ENCODE results near the gene SEC61G. TPM values are rescaled to one million over a fixed set of nuclear protein-coding genes. Genes with fewer than 3 reads are reported as not detected.

SEC61G gene
- total RNA-seq, 1 experiment from 2014 or later = 208 TPM

DNA sequence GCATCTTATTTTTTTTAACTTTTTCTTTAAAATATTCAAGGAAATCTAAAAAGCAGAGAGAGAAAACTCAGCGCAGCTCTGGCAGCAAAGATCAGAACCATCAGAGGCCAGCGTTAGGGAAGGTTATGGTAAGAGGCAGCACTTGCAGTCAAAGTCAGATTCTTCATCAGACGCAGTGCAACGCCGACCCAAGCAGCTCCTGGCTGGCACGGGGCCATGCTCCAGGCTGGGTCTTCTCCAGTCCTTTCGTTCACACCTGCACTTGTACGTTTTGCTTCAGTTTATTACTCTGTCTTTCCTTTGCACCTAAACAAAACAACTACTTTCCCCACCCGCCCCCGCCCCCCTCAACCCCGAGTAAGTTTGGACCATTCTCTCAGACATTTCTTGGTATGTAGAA, 43.1 kb upstream of the SEC61G start:
- H3K4me3 Mint-ChIP-seq = no peak overlapping the region
- no peaks in the 10 kb centered on the region for H3K36me3 Mint-ChIP-seq
- H3K4me1 Mint-ChIP-seq = peaks cover 10% of the 10 kb centered on the region; the same call in 1 of the 2 replicates
- no peak for DNase-seq (ENCODE audit: low spot score)
- CTCF ChIA-PET = interaction anchor here (2.0 to 2.2 kb wide), 2 partner anchors 14 to 453 kb away, joined by 7 to 8 read pairs; no protein-coding TSS in a partner anchor
- H3K27ac Mint-ChIP-seq = no peak overlapping the region
- POLR2A ChIA-PET = no interaction called here
- no peaks in the 10 kb centered on the region; the same call in 1 of the 2 replicates for H3K27me3 Mint-ChIP-seq (ENCODE audit: low read depth)
- TF ChIP-seq ARID4B (CRISPR knock-in tag; IDR thresholded peaks at IDR 0.05; ENCODE audit: borderline replicate concordance) = no peak
- no peak for TF ChIP-seq ZBTB43 (CRISPR knock-in tag; IDR thresholded peaks at IDR 0.05)
- TF ChIP-seq, protein P1, sequence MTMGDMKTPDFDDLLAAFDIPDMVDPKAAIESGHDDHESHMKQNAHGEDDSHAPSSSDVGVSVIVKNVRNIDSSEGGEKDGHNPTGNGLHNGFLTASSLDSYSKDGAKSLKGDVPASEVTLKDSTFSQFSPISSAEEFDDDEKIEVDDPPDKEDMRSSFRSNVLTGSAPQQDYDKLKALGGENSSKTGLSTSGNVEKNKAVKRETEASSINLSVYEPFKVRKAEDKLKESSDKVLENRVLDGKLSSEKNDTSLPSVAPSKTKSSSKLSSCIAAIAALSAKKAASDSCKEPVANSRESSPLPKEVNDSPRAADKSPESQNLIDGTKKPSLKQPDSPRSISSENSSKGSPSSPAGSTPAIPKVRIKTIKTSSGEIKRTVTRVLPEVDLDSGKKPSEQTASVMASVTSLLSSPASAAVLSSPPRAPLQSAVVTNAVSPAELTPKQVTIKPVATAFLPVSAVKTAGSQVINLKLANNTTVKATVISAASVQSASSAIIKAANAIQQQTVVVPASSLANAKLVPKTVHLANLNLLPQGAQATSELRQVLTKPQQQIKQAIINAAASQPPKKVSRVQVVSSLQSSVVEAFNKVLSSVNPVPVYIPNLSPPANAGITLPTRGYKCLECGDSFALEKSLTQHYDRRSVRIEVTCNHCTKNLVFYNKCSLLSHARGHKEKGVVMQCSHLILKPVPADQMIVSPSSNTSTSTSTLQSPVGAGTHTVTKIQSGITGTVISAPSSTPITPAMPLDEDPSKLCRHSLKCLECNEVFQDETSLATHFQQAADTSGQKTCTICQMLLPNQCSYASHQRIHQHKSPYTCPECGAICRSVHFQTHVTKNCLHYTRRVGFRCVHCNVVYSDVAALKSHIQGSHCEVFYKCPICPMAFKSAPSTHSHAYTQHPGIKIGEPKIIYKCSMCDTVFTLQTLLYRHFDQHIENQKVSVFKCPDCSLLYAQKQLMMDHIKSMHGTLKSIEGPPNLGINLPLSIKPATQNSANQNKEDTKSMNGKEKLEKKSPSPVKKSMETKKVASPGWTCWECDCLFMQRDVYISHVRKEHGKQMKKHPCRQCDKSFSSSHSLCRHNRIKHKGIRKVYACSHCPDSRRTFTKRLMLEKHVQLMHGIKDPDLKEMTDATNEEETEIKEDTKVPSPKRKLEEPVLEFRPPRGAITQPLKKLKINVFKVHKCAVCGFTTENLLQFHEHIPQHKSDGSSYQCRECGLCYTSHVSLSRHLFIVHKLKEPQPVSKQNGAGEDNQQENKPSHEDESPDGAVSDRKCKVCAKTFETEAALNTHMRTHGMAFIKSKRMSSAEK (CRISPR knock-in tag; IDR thresholded peaks at IDR 0.05; ENCODE audit: borderline replicate concordance) = no peak
- TF ChIP-seq, protein P2, sequence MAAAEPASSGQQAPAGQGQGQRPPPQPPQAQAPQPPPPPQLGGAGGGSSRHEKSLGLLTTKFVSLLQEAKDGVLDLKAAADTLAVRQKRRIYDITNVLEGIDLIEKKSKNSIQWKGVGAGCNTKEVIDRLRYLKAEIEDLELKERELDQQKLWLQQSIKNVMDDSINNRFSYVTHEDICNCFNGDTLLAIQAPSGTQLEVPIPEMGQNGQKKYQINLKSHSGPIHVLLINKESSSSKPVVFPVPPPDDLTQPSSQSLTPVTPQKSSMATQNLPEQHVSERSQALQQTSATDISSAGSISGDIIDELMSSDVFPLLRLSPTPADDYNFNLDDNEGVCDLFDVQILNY (CRISPR knock-in tag; IDR thresholded peaks at IDR 0.05) = no peak
- TF ChIP-seq CBFB (CRISPR knock-in tag; IDR thresholded peaks at IDR 0.05; ENCODE audit: low read depth) = no peak
- TF ChIP-seq GRHL2 (CRISPR knock-in tag; IDR thresholded peaks at IDR 0.05; ENCODE audit: insufficient replicate concordance, severe bottlenecking) = no peak
- TF ChIP-seq, protein P3, sequence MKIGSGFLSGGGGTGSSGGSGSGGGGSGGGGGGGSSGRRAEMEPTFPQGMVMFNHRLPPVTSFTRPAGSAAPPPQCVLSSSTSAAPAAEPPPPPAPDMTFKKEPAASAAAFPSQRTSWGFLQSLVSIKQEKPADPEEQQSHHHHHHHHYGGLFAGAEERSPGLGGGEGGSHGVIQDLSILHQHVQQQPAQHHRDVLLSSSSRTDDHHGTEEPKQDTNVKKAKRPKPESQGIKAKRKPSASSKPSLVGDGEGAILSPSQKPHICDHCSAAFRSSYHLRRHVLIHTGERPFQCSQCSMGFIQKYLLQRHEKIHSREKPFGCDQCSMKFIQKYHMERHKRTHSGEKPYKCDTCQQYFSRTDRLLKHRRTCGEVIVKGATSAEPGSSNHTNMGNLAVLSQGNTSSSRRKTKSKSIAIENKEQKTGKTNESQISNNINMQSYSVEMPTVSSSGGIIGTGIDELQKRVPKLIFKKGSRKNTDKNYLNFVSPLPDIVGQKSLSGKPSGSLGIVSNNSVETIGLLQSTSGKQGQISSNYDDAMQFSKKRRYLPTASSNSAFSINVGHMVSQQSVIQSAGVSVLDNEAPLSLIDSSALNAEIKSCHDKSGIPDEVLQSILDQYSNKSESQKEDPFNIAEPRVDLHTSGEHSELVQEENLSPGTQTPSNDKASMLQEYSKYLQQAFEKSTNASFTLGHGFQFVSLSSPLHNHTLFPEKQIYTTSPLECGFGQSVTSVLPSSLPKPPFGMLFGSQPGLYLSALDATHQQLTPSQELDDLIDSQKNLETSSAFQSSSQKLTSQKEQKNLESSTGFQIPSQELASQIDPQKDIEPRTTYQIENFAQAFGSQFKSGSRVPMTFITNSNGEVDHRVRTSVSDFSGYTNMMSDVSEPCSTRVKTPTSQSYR (CRISPR knock-in tag; IDR thresholded peaks at IDR 0.05) = no peak
- TF ChIP-seq, protein P4, sequence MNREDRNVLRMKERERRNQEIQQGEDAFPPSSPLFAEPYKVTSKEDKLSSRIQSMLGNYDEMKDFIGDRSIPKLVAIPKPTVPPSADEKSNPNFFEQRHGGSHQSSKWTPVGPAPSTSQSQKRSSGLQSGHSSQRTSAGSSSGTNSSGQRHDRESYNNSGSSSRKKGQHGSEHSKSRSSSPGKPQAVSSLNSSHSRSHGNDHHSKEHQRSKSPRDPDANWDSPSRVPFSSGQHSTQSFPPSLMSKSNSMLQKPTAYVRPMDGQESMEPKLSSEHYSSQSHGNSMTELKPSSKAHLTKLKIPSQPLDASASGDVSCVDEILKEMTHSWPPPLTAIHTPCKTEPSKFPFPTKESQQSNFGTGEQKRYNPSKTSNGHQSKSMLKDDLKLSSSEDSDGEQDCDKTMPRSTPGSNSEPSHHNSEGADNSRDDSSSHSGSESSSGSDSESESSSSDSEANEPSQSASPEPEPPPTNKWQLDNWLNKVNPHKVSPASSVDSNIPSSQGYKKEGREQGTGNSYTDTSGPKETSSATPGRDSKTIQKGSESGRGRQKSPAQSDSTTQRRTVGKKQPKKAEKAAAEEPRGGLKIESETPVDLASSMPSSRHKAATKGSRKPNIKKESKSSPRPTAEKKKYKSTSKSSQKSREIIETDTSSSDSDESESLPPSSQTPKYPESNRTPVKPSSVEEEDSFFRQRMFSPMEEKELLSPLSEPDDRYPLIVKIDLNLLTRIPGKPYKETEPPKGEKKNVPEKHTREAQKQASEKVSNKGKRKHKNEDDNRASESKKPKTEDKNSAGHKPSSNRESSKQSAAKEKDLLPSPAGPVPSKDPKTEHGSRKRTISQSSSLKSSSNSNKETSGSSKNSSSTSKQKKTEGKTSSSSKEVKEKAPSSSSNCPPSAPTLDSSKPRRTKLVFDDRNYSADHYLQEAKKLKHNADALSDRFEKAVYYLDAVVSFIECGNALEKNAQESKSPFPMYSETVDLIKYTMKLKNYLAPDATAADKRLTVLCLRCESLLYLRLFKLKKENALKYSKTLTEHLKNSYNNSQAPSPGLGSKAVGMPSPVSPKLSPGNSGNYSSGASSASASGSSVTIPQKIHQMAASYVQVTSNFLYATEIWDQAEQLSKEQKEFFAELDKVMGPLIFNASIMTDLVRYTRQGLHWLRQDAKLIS (CRISPR knock-in tag; IDR thresholded peaks at IDR 0.05; ENCODE audit: borderline replicate concordance) = no peak
- TF ChIP-seq ATF1 (CRISPR knock-in tag; IDR thresholded peaks at IDR 0.05) = no peak
- TF ChIP-seq, protein P5, sequence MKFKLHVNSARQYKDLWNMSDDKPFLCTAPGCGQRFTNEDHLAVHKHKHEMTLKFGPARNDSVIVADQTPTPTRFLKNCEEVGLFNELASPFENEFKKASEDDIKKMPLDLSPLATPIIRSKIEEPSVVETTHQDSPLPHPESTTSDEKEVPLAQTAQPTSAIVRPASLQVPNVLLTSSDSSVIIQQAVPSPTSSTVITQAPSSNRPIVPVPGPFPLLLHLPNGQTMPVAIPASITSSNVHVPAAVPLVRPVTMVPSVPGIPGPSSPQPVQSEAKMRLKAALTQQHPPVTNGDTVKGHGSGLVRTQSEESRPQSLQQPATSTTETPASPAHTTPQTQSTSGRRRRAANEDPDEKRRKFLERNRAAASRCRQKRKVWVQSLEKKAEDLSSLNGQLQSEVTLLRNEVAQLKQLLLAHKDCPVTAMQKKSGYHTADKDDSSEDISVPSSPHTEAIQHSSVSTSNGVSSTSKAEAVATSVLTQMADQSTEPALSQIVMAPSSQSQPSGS (CRISPR knock-in tag; IDR thresholded peaks at IDR 0.05; ENCODE audit: borderline replicate concordance, low read depth) = no peak
- no peak for TF ChIP-seq CREB1 (CRISPR knock-in tag; IDR thresholded peaks at IDR 0.05)
- TF ChIP-seq GTF2I (CRISPR knock-in tag; conservative IDR thresholded peaks at IDR 0.05) = no peak
- no peak for ATAC-seq
- no peaks in the 10 kb centered on the region for H3K9me3 Mint-ChIP-seq

All from WTC11 (cell line).